ENCODE measurements around the gene TMEM168.

GRCh38 chr7:112714917-112715316 is 75.3 kb downstream of the TMEM168 start:
- TF ChIP-seq, protein P1, sequence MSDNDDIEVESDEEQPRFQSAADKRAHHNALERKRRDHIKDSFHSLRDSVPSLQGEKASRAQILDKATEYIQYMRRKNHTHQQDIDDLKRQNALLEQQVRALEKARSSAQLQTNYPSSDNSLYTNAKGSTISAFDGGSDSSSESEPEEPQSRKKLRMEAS (CRISPR knock-in tag; IDR thresholded peaks at IDR 0.05): no peak
- TF ChIP-seq, protein P2, sequence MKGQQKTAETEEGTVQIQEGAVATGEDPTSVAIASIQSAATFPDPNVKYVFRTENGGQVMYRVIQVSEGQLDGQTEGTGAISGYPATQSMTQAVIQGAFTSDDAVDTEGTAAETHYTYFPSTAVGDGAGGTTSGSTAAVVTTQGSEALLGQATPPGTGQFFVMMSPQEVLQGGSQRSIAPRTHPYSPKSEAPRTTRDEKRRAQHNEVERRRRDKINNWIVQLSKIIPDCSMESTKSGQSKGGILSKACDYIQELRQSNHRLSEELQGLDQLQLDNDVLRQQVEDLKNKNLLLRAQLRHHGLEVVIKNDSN (CRISPR knock-in tag; IDR thresholded peaks at IDR 0.05): no peak
- TF ChIP-seq, protein P3, sequence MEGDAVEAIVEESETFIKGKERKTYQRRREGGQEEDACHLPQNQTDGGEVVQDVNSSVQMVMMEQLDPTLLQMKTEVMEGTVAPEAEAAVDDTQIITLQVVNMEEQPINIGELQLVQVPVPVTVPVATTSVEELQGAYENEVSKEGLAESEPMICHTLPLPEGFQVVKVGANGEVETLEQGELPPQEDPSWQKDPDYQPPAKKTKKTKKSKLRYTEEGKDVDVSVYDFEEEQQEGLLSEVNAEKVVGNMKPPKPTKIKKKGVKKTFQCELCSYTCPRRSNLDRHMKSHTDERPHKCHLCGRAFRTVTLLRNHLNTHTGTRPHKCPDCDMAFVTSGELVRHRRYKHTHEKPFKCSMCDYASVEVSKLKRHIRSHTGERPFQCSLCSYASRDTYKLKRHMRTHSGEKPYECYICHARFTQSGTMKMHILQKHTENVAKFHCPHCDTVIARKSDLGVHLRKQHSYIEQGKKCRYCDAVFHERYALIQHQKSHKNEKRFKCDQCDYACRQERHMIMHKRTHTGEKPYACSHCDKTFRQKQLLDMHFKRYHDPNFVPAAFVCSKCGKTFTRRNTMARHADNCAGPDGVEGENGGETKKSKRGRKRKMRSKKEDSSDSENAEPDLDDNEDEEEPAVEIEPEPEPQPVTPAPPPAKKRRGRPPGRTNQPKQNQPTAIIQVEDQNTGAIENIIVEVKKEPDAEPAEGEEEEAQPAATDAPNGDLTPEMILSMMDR (IDR thresholded peaks at IDR 0.05): no peak
- TF ChIP-seq USF2 (CRISPR knock-in tag; IDR thresholded peaks at IDR 0.05): no peak
- no peak for TF ChIP-seq STAT6 (CRISPR knock-in tag; conservative IDR thresholded peaks at IDR 0.05; ENCODE audit: low read depth)
- TF ChIP-seq NFYB (CRISPR knock-in tag; conservative IDR thresholded peaks at IDR 0.05; ENCODE audit: low read depth): no peak
- no peak for TF ChIP-seq MXD4 (CRISPR knock-in tag; IDR thresholded peaks at IDR 0.05; ENCODE audit: borderline replicate concordance)
- no peak for TF ChIP-seq MYBL2 (CRISPR knock-in tag; IDR thresholded peaks at IDR 0.05)
- no peak for TF ChIP-seq CBFB (CRISPR knock-in tag; IDR thresholded peaks at IDR 0.05; ENCODE audit: low read depth)
- TF ChIP-seq, protein P4, sequence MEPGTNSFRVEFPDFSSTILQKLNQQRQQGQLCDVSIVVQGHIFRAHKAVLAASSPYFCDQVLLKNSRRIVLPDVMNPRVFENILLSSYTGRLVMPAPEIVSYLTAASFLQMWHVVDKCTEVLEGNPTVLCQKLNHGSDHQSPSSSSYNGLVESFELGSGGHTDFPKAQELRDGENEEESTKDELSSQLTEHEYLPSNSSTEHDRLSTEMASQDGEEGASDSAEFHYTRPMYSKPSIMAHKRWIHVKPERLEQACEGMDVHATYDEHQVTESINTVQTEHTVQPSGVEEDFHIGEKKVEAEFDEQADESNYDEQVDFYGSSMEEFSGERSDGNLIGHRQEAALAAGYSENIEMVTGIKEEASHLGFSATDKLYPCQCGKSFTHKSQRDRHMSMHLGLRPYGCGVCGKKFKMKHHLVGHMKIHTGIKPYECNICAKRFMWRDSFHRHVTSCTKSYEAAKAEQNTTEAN (CRISPR knock-in tag; IDR thresholded peaks at IDR 0.05): no peak
- TF ChIP-seq, protein P5, sequence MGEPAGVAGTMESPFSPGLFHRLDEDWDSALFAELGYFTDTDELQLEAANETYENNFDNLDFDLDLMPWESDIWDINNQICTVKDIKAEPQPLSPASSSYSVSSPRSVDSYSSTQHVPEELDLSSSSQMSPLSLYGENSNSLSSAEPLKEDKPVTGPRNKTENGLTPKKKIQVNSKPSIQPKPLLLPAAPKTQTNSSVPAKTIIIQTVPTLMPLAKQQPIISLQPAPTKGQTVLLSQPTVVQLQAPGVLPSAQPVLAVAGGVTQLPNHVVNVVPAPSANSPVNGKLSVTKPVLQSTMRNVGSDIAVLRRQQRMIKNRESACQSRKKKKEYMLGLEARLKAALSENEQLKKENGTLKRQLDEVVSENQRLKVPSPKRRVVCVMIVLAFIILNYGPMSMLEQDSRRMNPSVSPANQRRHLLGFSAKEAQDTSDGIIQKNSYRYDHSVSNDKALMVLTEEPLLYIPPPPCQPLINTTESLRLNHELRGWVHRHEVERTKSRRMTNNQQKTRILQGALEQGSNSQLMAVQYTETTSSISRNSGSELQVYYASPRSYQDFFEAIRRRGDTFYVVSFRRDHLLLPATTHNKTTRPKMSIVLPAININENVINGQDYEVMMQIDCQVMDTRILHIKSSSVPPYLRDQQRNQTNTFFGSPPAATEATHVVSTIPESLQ (CRISPR knock-in tag; IDR thresholded peaks at IDR 0.05): no peak
- no peak for TF ChIP-seq TEAD4 (CRISPR knock-in tag; IDR thresholded peaks at IDR 0.05)
- no peak for TF ChIP-seq SMAD3 (CRISPR knock-in tag; IDR thresholded peaks at IDR 0.05; ENCODE audit: borderline replicate concordance)
